Measurements from ENCODE around the gene C14orf132.
"Not testable (repeated sequence)": the region's sequence is repeated elsewhere in the genome, so short reads cannot be mapped to it uniquely, and the experiment has no call there.

The C14orf132 gene

DNA sequence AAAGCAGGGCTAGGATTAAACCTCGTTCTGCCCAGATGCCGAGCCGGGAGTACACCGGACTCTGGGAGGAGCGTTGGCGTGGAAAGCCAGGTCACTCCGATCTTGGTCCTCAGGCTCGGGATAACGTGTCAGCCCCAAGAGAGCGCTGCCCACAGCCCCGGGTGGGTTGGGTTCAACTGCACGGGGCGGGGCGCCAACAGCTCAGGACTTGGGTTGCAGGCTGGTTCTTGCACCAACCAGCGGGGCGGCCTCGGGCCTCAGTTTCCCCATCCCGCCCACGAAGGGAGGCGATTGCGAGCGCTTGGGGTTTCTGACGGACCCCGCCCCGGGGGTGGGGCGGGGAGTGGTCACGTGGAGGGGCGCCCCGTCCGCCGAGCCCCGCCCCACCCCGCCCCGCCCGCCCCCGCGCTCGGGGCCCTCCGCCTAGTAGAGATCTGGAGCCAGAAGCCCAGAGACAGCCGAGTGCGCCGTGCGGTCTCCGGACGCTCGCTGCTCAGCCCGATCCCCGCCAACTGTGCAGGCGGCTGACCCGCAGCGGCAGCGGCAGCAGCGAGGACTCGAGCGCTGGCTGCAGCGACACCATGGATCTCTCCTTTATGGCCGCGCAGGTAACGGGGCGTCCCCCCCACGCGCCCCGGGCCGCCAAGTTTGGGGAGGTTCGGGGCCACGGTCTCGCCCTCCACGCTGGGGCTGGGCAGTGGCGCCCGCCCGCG lies at the start of gene C14orf132:
TSS of gene C14orf132 (plus strand) at position 443 of the 713 bp plus-strand sequence. CDS start at position 582, 139 bp downstream.
- peak; percentile 31 for DNase-seq (ENCODE audit: low spot score)

DNA sequence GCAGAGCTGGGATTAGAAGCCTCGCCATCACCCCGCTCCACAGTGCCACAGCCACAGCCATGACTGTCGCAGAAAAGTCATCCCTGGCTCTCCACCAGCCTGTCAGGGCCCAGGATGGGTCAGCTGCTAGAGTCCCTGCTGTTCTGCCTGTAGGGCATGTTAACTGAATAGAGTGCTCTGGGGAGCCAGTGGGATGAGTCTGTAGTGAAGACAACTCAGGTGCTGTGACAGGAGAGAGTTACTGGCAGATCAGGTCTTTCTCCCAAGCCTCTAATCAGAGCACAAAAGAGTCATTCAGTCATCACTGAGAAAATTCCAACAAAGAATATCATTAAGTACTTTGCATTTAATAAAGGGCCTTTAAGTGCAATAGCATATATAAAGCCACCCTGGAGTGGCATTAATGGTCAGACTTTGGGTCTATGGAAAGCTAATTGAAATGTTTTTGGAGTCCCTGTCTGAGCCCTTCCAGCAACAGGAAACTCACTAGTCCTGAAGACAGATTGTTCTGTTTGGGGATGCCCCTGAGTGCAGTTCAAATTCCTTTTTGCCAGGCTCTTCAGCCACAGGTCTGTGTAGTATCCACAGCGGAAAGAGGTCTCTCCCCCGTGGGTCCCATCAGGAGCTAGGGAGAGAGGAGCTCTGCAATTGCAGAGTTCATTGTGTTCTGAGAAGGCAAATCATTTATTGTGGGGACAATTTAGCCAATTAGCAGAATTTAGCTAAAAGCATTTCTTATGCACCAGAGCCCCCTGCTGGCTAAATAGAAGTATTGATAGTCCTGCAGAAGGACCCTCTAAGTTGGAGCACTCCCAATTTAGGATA lies 45.2 kb upstream of the C14orf132 start:
- DNase-seq (ENCODE audit: low spot score) = peak; percentile 31

GRCh38 chr14:95994593-95994928 lies 44.6 kb upstream of the C14orf132 start:
- no peak for DNase-seq (ENCODE audit: low spot score)

DNA sequence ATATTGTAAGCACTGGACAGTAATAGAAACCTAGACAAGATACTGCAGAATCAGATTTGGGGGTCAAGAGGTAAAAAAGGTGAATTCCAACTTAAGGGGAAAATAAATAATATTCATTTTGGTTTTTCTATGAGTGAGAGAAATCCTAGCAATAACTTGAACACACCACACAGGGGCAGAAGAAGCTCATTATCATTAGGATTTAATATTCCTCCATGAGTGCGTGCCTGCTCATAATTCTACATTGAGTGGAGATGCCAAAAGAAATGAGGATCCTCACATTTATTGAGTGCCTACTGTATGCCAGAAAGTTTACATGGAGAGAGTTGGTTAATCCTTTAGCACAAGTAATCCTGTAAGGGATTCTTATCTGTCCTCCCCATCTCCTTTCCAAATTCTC lies 40.5 kb upstream of the C14orf132 start:
- DNase-seq (ENCODE audit: low spot score) = no peak

DNA sequence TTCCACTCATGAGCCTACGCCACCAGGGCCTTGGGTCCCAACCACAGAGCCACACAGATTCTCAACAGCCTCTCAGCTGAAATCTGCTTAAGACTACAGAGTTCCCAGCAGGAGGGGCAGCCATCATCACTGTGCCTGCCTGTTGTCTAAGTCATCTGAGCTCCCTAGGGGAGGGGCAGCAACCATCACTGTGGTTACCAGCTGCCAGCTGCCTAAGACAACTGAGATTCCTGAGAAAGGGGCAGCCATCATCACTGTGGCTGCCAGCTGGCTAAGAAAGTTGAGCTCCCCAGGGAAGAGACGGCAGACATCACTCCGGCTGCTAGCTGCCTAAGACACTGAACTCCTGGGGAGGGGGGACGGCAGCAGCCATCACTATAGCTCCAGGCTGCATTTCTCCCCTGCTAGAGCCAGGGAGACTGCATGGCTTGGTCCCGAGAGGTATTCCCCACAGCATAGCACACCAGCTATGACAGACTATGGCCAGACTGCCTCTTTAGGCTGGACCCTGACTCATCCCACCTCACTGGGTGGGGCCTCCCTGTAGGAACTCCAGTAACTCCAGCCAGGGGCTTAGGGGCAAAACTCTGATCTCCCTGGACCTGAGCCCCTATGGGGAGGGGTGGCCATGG lies 37.2 kb upstream of the C14orf132 start:
- DNase-seq (ENCODE audit: low spot score) = no peak

- no peak for DNase-seq (ENCODE audit: low spot score)
Measured at GRCh38 chr14:96002498-96002884, 36.7 kb upstream of the C14orf132 start.

DNA sequence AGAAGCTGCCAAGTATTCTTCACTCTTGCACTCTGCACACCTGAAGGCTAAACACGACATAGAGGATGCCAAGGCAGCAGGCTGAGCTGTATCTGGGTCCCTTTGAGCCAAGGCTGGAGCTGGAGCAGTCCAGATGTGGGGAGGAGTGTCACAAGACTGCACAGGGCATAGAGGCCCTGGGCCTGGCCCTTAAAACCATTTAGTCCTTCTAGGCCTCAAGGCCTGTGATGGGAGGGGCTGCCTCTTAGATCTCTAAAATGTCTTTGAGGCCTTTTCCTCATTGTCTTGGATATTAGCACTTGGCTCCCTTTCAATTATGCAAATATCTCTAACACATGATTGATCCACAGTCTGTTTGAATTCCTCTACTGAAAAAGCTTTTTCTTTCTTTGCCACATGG lies 28.0 kb upstream of the C14orf132 start:
- no peak for DNase-seq (ENCODE audit: low spot score)

- DNase-seq (ENCODE audit: low spot score) = no peak
Measured at GRCh38 chr14:96011607-96012006, 27.6 kb upstream of the C14orf132 start.

DNA sequence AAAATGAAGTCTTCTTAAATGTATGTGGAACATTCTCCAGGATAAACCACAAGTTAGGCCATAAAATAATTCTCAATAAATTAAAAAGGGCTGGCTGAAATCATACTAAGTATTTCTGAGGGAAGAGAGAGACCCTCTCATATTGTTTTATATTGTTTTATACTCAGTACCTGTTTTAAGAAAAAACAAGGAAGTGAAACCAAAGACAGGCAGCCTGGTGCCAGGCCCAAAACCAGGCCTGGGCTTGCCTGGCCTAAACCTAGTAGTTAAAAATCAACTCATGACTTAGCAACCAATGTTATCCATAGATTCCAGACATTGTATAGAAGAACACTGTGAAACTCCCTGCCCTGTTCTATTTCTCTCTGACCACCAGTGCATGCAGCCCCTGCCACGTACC lies 26.4 kb upstream of the C14orf132 start:
- DNase-seq (ENCODE audit: low spot score) = not testable (repeated sequence)

- no peak for DNase-seq (ENCODE audit: low spot score)
Measured at GRCh38 chr14:96014176-96014575, 25.0 kb upstream of the C14orf132 start.

GRCh38 chr14:96016501-96017160 lies 22.5 kb upstream of the C14orf132 start:
- no peak for DNase-seq (ENCODE audit: low spot score)

DNA sequence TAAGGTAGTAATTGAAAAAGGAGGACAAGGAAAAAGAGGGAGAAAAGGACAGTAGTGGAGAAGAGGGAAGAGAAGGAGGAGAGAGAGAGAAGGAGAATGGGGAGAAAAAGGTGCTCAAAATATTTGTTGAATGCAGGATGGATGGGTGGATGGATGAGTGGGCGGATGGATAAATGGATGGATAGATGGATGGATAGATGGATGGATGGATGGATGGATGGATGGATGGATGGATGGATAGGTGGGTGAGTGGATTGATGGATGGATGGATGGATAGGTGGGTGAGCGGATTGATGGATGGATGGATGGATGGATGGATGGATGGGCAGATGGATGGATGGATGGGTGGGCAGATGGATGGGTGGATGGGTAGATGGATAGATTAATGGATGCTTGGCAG lies 21.3 kb upstream of the C14orf132 start:
- DNase-seq (ENCODE audit: low spot score) = no peak

DNA sequence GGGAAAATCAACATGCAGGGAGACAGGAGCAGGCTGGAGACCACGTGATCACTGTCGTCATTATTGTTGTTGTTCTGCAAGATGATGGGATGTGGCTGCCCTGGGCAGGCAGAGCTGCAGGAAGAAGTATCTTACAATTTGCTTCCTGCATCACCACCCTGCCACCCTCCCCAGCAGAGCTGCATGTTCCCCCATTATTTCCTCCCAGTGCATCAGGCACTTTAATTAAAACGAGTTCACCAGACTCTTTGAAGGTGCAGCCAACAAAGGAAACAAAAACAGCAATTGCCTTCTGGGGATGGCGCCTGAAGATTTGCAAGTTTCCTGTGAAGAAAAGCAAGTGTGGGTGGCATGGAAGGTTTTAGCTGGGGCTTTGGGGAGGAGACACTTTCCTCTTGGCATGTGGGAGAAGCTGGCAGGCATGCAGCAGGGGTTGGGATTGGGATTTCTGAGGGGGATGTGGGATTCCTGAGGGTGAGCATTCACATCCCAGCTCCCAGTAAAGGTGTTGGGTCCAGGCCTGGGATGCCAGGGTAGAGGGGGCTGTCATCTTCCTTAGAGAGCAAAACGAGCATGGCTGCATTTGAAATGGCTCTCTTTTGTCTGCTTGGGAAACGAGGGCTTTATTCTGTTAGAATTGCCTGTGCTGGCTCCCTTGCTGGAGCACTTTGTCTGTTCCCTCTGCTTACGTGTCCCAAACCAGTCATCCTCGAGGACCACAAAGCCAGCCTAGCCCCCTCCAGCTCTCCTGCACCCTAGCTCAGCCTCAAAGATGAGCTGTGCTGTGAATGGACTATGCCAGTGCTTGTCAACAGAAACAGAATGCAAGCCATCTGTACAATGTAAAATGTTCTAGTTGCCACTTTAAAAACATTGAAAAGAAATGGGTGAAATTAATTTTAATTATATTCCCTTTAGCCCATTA lies 11.5 kb upstream of the C14orf132 start:
- peak; percentile 26 for DNase-seq (ENCODE audit: low spot score)

DNA sequence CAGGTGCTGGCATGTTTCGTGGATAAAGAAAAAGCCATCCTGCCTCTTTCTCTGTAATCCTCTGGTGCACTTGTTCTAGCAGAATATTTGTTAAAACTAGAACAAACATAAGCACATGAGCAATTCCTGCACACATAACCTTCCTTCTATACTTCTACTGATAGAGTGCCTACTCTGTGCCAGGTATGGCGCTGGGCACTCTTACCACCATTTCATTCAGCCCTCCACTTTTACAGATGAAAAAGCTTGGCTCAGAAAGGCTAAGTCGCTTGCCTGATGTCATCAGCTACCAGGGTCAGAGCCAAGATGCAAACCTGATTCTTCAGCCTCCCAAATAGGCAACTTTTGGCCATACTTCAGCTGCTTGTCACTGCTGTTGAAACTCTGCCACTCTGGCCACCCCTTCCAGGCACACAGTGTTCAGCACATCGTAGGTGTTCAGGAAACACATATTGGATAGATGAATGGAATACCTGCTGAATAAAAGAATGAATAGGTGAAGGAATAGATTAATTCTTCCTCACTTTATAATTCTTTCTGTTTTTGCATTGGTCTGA lies 10.0 kb upstream of the C14orf132 start:
- DNase-seq (ENCODE audit: low spot score) = no peak

GRCh38 chr14:96030108-96030760 lies 8.9 kb upstream of the C14orf132 start:
- no peak for DNase-seq (ENCODE audit: low spot score)

GRCh38 chr14:96031691-96032090 lies 7.5 kb upstream of the C14orf132 start:
- DNase-seq (ENCODE audit: low spot score) = no peak

- no peak for DNase-seq (ENCODE audit: low spot score)
Measured at GRCh38 chr14:96035456-96035855, 3.7 kb upstream of the C14orf132 start.

DNA sequence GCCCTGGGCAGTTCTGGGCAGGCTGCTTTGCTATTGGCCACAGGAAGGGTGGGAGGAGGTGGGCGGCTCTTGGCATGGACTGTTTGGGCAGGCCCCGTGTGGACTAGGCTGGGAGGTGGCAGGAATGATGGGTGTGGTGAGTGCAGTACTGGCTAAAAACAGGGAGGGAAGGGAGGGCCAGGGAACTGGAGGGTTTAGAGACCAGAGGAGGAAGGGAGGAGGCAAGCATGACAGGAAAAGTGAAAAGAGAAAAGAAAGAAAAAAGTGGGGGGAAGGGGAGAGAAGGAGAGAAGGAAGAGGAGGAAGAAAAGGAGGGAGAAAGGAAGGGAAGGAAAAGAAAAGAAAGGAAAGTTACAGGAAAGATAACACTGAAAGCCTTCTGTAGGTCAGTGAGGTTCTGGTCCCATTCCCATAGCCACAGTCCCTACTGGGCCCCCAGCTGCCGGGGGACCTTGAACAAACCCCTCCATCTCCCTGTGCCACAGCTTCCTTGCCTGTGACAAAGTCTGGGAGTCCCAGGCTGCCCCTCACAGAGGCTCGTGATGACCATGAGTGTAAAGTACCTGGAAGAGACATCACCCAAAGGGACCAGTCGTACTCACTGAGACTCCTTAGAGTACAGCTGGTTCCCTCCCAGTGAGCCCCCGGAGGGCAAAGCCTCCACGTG lies 1.1 kb upstream of the C14orf132 start:
- no peak for DNase-seq (ENCODE audit: low spot score)

DNA sequence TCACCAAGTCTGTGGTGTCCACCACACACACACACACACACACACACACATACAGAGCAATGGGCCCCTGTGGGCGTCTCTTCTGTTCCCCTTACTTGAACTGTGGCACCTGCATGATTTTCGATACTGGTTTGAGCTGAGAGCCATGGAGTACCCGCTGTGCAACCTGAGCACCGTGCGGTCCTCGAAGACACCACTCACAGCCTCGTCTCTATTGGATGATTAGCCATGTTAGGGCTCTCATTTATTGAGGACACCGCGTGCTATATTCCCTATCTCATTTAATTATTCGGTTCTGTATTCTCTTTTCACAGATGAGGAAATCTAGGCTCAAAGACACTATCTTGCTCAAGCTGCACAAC lies 623 bp upstream of the C14orf132 start:
- DNase-seq (ENCODE audit: low spot score) = no peak

Measured in CD4-positive, alpha-beta T cell treated with Interleukin-6 at 100 ng/mL for 8 hours (primary cell).